Breast epithelium (tissue), 4 donors: ENCODE measurements around the gene CCDC183. TPM values are rescaled to one million over a fixed set of nuclear protein-coding genes. Genes with fewer than 3 reads are reported as not detected.
A peak's percentile ranks its signal among the peaks of the same experiment; 100 is the strongest.
"Not testable (repeated sequence)": the region's sequence is repeated elsewhere in the genome, so short reads cannot be mapped to it uniquely, and the experiment has no call there.

Source experiments
- DNase-seq, 2 donors: peaks; one replicate each; pipeline ENCODE4 v3.0.0-alpha.2; 2019; ENCODE audit warnings: low spot score in 2 of 2
- H3K27ac ChIP-seq, 2 donors: fragments of 200-600 bp; sonication (generic) in 1 of 2; one replicate each; pipeline ENCODE4 v1.5.1; 2016 to 2019; ENCODE audit warnings: mild to moderate bottlenecking in 1 of 2
- H3K27me3 ChIP-seq, 2 donors: fragments of 200-600 bp; sonication (generic) in 1 of 2; one replicate each; pipeline versions ENCODE4 v1.5.1 to v1.6.0; 2017 to 2019; ENCODE audit warnings: control low read depth in 1 of 2, mild to moderate bottlenecking in 1 of 2
- H3K36me3 ChIP-seq: fragments of 200-600 bp; one replicate; pipeline ENCODE4 v1.5.1; 2019
- H3K4me1 ChIP-seq, 2 donors: fragments of 200-600 bp; sonication (generic); one replicate each; pipeline ENCODE4 v1.5.1; 2016 to 2019; ENCODE audit warnings: control low read depth in 1 of 2
- H3K4me3 ChIP-seq, 3 donors: fragments of 200-600 bp; sonication (generic); 1 replicate in 2 of 3; 2 replicates in 1 of 3; pipeline ENCODE4 v1.5.1; 2016 to 2019; ENCODE audit warnings: mild to moderate bottlenecking in 3 of 3, moderate library complexity in 2 of 3
- H3K9me3 ChIP-seq, 2 donors: fragments of 200-600 bp; sonication (generic) in 1 of 2; one replicate each; pipeline ENCODE4 v1.5.1; 2016 to 2019; ENCODE audit warnings: control low read depth in 1 of 2
- POLR2A ChIP-seq: fragments of 450-650 bp; IDR thresholded peaks from one replicate; pipeline ENCODE4 v1.6.1; 2016; ENCODE audit warnings: antibody characterized with exemption, mild to moderate bottlenecking, moderate library complexity
- POLR2AphosphoS5 ChIP-seq, 3 donors: sonication (generic); formaldehyde crosslinking; IDR thresholded peaks; one replicate each; pipeline ENCODE4 v1.6.1; 2017; ENCODE audit warnings: antibody characterized with exemption in 3 of 3
- intact Hi-C: fragments of 100-400 bp; cut with DNase I; formaldehyde crosslinking; loops from one replicate; pipeline ENCODE4 v1.15.1; 2023; ENCODE audit warnings: low total_unique reads
- total RNA-seq, 3 donors: library from RNA; depleted of rRNA; stranded (reverse); fragments of >200 nt; gene quantifications; one replicate each; pipeline ENCODE4 v1.1.0, GENCODE V29; 2016
- TF ChIP-seq, protein P1 (sequence below), 3 donors: fragments of 450-650 bp; IDR thresholded peaks; one replicate each; pipeline ENCODE4 v1.5.1; 2016 to 2017; ENCODE audit warnings: antibody characterized with exemption in 3 of 3, mild to moderate bottlenecking in 3 of 3, moderate library complexity in 3 of 3

CCDC183 gene
- total RNA-seq, 3 donors from 2014 or later: 0.64 to 5.7 (median 5.6) TPM

DNA sequence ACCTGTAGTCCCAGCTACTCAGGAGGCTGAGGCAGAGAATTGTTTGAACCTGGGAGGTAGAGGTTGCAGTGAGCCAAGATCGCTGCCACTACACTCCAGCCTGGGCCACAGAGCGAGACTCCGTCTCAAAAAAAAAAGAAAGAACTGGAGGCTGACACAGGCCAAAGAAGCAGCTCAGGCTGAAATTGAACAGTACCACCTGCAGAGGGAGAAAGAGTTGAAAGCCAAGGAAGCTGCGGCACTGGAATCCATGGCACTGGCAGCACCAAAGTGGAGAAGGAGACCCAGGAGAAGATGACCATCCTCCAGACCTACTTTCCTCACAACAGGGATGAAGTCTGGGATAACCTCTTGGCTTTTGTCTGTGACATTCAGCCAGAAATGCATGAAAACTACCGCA is 16.3 kb upstream of the CCDC183 start:
- H3K9me3 ChIP-seq: no peaks in the 10 kb centered on the region
- intact Hi-C loops: no loop called here
- H3K4me1 ChIP-seq: no peaks in the 10 kb centered on the region
- H3K36me3 ChIP-seq: no peaks in the 10 kb centered on the region
- no peak for DNase-seq
- no peak overlapping the region for H3K4me3 ChIP-seq
- TF ChIP-seq, protein P1, sequence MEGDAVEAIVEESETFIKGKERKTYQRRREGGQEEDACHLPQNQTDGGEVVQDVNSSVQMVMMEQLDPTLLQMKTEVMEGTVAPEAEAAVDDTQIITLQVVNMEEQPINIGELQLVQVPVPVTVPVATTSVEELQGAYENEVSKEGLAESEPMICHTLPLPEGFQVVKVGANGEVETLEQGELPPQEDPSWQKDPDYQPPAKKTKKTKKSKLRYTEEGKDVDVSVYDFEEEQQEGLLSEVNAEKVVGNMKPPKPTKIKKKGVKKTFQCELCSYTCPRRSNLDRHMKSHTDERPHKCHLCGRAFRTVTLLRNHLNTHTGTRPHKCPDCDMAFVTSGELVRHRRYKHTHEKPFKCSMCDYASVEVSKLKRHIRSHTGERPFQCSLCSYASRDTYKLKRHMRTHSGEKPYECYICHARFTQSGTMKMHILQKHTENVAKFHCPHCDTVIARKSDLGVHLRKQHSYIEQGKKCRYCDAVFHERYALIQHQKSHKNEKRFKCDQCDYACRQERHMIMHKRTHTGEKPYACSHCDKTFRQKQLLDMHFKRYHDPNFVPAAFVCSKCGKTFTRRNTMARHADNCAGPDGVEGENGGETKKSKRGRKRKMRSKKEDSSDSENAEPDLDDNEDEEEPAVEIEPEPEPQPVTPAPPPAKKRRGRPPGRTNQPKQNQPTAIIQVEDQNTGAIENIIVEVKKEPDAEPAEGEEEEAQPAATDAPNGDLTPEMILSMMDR (IDR thresholded peaks at IDR 0.05): no peak
- no peak for TF ChIP-seq POLR2A
- no peak for TF ChIP-seq POLR2AphosphoS5 (IDR thresholded peaks at IDR 0.05)
- H3K27me3 ChIP-seq: no peaks in the 10 kb centered on the region
- H3K27ac ChIP-seq: no peak overlapping the region

DNA sequence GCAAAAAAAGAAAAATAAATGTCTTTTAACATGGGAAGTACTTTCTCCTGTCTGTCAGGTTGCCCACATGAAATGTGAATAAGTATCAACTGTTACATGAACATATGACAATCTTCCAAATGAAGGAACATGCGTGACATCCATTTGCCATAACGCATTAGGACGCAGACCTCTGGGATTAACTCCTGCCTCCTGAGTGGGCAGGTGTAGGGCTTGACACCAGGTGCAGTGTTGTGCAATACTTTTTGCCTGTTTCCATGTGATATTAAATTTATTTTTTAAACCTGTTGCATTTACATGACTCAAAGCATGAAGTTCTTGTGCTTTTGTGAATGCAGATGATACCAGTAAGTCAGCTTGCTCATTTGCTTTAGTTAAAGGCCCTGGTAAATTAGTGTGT is 13.7 kb upstream of the CCDC183 start:
- no peak for DNase-seq
- TF ChIP-seq POLR2AphosphoS5 (IDR thresholded peaks at IDR 0.05) (no peak), POLR2A (no peak)
- TF ChIP-seq, protein P1 (IDR thresholded peaks at IDR 0.05): no peak
- Histone ChIP-seq H3K4me3 (no peak overlapping the region), H3K27me3 (no peaks in the 10 kb centered on the region), H3K36me3 (no peaks in the 10 kb centered on the region), H3K9me3 (no peaks in the 10 kb centered on the region), H3K4me1 (peaks cover 0 to 3% of the 10 kb centered on the region in 2 donors), H3K27ac (no peak overlapping the region)
- intact Hi-C loops: no loop called here

DNA sequence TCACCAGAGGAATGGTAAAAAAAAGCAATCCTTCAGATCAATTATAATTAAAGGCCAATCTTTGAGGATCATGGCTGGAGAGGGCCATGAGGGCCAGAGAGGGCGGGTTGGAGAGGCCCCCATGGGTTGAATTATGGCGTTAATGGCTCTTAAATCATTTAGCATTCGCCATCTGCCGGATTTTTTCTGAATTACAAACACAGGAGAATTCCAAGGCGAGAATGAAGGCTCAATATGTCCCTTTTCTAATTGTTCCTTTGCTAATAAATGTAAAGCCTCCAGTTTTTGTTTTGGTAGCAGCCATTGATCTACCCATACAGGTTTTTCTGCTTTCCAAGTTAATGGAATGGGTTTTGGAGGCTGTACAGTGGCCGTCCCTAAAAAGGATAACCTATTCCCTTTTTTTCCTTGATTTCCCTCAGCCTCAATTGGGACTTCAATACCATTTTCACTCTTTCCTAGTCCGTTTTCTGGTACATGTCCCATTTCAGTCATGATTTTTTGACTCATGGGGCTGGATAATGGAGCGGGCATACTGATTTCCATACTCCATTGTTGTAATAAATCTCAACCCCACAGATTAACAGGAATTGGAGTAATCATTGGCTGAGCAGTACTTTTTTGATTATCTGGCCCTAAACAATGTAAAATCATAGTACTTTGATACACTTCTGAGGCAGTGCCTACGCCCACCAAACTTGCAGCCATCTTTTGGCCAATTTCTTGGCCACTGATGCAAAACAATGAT is 11.7 kb upstream of the CCDC183 start:
- no peak for TF ChIP-seq POLR2AphosphoS5 (IDR thresholded peaks at IDR 0.05)
- TF ChIP-seq, protein P1 (IDR thresholded peaks at IDR 0.05): peak; percentile 52 to 62 (median 53)
- no peaks in the 10 kb centered on the region for H3K27me3 ChIP-seq
- no peak overlapping the region for H3K27ac ChIP-seq
- DNase-seq: no peak
- no peaks in the 10 kb centered on the region for H3K36me3 ChIP-seq
- no peak overlapping the region for H3K4me3 ChIP-seq
- H3K4me1 ChIP-seq: peaks cover 0 to 5% of the 10 kb centered on the region in 2 donors
- no peaks in the 10 kb centered on the region for H3K9me3 ChIP-seq
- intact Hi-C loops: no loop called here

DNA sequence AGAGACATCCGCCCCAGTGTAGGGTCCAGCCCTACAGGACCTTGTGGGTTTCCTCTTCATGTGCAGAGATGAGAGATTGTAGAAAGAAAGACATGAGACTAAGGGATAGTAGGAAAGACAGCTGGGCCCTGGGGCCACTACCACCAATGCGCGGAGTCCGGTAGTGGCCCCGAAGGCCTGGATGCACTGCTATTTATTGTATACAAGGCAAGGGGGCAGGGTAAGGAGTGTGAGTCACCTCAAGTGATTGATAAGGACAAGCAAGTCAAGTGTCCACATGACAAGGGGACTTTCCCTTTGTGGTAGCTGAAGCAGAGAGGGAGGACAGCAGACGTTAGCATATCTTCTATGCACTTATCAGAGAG is 11.2 kb upstream of the CCDC183 start:
- no peak overlapping the region for H3K27ac ChIP-seq
- TF ChIP-seq, protein P1 (IDR thresholded peaks at IDR 0.05): no peak
- TF ChIP-seq POLR2AphosphoS5 (IDR thresholded peaks at IDR 0.05): no peak
- TF ChIP-seq POLR2A: no peak
- no peaks in the 10 kb centered on the region for H3K36me3 ChIP-seq
- H3K4me1 ChIP-seq: peaks cover 0 to 5% of the 10 kb centered on the region in 2 donors
- intact Hi-C loops: no loop called here
- no peak for DNase-seq
- H3K27me3 ChIP-seq: no peaks in the 10 kb centered on the region
- no peaks in the 10 kb centered on the region for H3K9me3 ChIP-seq
- H3K4me3 ChIP-seq: no peak overlapping the region

DNA sequence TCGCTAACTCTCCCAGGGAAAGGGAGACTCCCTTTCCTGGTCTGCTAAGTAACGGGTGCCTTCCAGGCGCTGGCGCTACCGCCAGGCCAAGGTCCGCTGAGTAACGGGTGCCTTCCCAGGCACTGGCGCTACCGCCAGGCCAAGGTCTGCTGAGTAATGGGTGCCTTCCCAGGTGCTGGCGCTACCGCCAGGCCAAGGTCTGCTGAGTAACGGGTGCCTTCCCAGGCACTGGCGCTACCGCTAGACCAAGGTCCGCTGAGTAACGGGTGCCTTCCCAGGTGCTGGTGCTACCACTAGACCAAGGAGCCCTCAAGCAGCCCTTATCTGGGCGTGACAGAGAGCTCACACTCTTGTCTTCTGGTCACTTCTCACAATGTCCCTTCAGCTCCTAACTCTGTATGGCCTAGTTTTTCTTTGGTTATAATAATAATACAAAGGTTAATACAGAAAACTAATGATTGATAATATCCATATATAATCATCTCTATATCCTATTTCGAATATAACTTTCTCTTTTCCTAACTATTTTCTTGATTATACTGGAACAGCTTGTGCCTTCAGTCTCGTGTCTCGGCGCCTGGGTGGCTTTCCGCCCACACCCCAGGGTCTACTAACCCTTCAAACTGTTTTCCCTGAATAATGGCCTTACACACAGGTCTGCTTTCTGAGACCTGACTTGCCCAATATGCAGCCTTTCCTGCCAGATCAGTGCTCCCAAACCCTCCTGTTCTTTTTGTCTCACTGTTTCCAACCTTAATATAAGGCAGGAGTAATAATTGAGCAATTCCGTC is 10.4 kb upstream of the CCDC183 start:
- H3K27ac ChIP-seq, DNase-seq, intact Hi-C loops: not testable (repeated sequence)

More for the DNA sequence above, 10.4 kb upstream of the CCDC183 start:
- not testable (repeated sequence) for H3K9me3 ChIP-seq, H3K4me3 ChIP-seq, H3K36me3 ChIP-seq, H3K4me1 ChIP-seq, H3K27me3 ChIP-seq
